Measurements from ENCODE around the gene HIBCH. TPM values are rescaled to one million over a fixed set of nuclear protein-coding genes. Genes with fewer than 3 reads are reported as not detected.
A peak's percentile ranks its signal among the peaks of the same experiment; 100 is the strongest.
"Not testable (repeated sequence)": the region's sequence is repeated elsewhere in the genome, so short reads cannot be mapped to it uniquely, and the experiment has no call there.

Gene HIBCH, protein sequence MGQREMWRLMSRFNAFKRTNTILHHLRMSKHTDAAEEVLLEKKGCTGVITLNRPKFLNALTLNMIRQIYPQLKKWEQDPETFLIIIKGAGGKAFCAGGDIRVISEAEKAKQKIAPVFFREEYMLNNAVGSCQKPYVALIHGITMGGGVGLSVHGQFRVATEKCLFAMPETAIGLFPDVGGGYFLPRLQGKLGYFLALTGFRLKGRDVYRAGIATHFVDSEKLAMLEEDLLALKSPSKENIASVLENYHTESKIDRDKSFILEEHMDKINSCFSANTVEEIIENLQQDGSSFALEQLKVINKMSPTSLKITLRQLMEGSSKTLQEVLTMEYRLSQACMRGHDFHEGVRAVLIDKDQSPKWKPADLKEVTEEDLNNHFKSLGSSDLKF
- total RNA-seq = 10 to 100 TPM; 30.2 to 32.0 TPM

GRCh38 chr2:190319555-190320498 is at the start of gene HIBCH:
Gene HIBCH (minus strand): TSS chr2:190319826. CDS start chr2:190319750, 76 bp downstream.
- Mint-ChIP-seq H3K9me3 (peaks cover 2 to 4% of the 10 kb centered on the region in 2 donors), H3K36me3 (peaks cover 17 to 30% of the 10 kb centered on the region in 2 donors), H3K27ac (peak within 1 kb of the TSS; percentile 94 to 99)
- DNase-seq (ENCODE audit: low spot score in 2 of 2) (peak; percentile 87 to 93), ATAC-seq (peak; percentile 93 to 94)

DNA sequence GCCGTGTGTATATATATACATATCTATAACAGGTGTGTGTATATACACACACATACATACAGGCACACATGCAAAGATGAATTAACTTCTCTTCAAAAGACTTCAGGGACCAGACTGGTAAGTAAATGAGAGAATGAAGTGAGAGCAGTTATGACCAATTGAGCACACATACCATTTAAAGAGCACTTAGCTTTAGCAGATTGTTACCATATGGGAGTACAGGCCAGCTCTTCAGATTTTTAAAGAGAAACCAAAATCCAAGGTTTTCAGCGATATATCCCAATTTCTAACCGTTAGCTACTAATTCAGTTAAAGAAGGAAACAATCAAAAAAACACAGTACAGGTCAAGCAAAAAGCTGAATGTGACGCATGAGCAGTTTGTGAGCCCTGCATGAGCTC is 47.5 kb upstream of the HIBCH start:
- ATAC-seq (no peak), DNase-seq (ENCODE audit: low spot score in 2 of 2) (no peak)
- Mint-ChIP-seq H3K9me3 (no peaks in the 10 kb centered on the region), H3K27ac (no peak overlapping the region), H3K36me3 (no peaks in the 10 kb centered on the region)

DNA sequence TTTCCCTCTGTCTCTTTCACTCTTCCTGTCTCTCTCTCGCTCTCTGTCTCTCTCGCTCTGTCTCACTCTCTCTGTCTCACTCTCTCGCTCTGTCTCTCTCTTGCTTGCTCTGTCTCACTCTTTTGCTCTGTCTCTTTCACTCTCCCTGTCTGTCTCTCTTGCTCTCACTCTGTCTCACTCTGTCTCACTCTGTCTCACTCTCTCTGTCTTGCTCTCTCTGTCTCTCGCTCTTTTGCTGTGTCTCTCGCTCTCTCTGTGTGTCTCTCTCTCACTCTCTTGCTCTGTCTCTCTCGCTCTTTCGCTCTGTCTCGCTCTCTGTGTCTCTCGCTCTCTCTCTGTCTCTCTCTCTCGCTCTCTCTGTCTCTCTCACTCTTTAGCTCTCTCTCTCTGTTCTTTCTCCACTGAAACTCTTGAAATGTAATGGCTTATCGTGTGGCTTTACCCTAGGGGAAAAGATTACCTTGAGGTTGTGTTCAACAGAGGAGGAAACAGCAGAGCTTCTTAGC is 46.7 kb upstream of the HIBCH start:
- Mint-ChIP-seq H3K27ac (no peak overlapping the region), H3K9me3 (no peaks in the 10 kb centered on the region), H3K36me3 (no peaks in the 10 kb centered on the region)
- DNase-seq (ENCODE audit: low spot score in 2 of 2) = no peak
- no peak for ATAC-seq

GRCh38 chr2:190365499-190366204 is 46.0 kb upstream of the HIBCH start:
- H3K27ac Mint-ChIP-seq = no peak overlapping the region
- no peaks in the 10 kb centered on the region for H3K9me3 Mint-ChIP-seq
- DNase-seq (ENCODE audit: low spot score in 2 of 2) (no peak), ATAC-seq (no peak)
- no peaks in the 10 kb centered on the region for H3K36me3 Mint-ChIP-seq

DNA sequence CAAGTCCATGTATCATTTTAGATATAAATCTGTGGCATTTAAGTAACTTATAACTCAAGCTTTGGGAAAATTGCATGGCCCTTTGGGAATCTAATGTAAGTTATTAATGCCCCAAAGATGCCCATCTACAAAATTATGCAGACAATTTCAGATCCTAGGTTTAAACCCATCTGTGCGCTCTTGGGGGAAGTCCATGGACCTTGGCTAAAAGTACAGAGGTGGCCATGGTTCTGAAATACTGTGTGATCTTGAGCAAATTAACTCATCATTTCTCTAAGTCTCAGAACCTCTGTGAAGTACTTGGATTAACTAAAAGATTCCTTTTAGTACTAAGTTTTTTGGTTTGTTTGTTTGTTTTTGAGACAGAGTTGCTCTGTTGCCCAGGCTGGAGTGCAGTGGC is 43.3 kb upstream of the HIBCH start:
- no peaks in the 10 kb centered on the region for H3K9me3 Mint-ChIP-seq

DNA sequence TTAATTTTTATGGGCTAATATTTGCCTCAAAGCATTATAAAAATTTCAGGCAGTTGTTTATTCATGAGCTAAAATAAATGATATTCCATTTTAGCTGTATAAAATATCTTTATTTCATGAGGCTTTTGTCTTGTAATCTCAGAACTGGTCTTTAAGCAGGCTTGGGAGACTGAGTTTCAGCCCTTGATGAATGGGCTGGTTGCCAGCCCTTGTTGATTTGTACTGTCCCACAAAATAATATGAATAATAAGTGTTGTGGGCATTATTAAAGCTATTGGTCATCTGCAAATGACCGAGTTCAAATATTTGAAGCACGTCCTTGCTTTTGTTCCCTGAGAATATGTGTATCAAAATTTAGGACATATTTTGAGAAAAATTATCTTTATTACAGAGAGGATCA is 41.9 kb upstream of the HIBCH start:
- H3K9me3 Mint-ChIP-seq = no peaks in the 10 kb centered on the region
- no peaks in the 10 kb centered on the region for H3K36me3 Mint-ChIP-seq
- DNase-seq (ENCODE audit: low spot score in 2 of 2) (no peak), ATAC-seq (no peak)
- no peak overlapping the region for H3K27ac Mint-ChIP-seq

More for the DNA sequence above, 43.3 kb upstream of the HIBCH start:
- no peak for ATAC-seq
- Mint-ChIP-seq H3K36me3 (no peaks in the 10 kb centered on the region), H3K27ac (no peak overlapping the region)
- DNase-seq (ENCODE audit: low spot score in 2 of 2) = no peak

DNA sequence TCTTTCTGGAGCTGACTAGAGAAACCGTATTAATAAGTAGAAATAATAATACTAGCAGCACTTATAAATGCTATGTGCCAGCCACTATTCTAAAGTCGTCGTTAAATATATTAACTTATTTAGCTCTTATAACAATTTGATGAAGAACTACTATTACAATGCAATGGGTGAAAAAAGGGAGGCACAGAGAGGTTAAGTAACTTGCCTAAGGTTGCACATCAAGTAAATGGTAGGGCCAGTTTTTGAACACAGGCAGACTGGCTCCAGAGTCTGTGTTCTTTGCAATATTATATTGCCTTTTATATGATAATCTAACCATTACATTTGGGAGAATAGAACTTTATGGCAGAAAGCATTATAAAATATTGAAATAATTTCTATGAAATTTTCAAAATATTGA is 41.3 kb upstream of the HIBCH start:
- H3K9me3 Mint-ChIP-seq = no peaks in the 10 kb centered on the region
- H3K27ac Mint-ChIP-seq = no peak overlapping the region
- no peak for DNase-seq (ENCODE audit: low spot score in 2 of 2)
- H3K36me3 Mint-ChIP-seq = no peaks in the 10 kb centered on the region
- ATAC-seq = no peak

DNA sequence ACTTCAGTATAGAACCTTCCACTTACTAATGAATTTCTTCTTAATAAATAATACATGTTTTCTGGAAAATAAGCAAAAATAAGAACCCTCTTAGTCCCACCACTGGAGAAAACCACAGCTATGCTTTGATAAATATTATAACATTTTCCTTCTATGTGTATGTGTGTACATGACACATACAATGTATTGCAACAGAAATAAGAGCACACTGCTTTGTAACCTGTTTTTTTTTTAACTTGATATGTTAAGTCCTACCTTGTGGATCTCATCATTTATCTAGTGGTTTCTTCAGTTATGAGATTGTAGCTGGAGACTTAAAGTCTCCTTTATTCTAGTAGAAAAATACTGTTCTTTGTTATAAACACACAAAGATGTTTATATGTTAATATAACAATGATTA is 40.9 kb upstream of the HIBCH start:
- ATAC-seq (no peak), DNase-seq (ENCODE audit: low spot score in 2 of 2) (no peak)
- Mint-ChIP-seq H3K27ac (peak overlapping the region in 1 of 2 donors; percentile 85), H3K9me3 (no peaks in the 10 kb centered on the region), H3K36me3 (no peaks in the 10 kb centered on the region)

GRCh38 chr2:190358655-190359448 is 39.2 kb upstream of the HIBCH start:
- not testable (repeated sequence) for DNase-seq (ENCODE audit: low spot score in 2 of 2); ATAC-seq; H3K36me3 Mint-ChIP-seq; H3K9me3 Mint-ChIP-seq
- peak overlapping the region in 1 of 2 donors; percentile 85 for H3K27ac Mint-ChIP-seq

DNA sequence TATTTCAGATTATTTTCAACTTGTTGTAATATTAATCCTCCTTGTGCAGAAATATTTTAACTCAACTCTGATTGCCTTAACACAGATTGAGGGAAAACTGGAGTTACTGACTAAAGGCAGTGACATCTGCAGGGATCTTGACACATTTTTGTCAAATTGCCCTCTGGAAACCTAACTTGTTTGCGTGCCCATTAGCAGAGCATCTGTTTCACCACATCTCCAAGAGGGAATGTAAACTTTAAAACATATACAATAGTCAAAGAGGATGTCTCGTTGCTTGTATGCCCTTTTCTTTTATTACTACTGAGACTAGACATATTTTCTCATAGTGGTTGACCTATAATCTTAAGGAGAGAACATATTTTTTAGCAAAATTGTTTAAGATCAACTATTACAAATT is 38.0 kb upstream of the HIBCH start:
- DNase-seq (ENCODE audit: low spot score in 2 of 2) (no peak), ATAC-seq (no peak)
- H3K27ac Mint-ChIP-seq = no peak overlapping the region
- H3K9me3 Mint-ChIP-seq = no peaks in the 10 kb centered on the region
- H3K36me3 Mint-ChIP-seq = no peaks in the 10 kb centered on the region

DNA sequence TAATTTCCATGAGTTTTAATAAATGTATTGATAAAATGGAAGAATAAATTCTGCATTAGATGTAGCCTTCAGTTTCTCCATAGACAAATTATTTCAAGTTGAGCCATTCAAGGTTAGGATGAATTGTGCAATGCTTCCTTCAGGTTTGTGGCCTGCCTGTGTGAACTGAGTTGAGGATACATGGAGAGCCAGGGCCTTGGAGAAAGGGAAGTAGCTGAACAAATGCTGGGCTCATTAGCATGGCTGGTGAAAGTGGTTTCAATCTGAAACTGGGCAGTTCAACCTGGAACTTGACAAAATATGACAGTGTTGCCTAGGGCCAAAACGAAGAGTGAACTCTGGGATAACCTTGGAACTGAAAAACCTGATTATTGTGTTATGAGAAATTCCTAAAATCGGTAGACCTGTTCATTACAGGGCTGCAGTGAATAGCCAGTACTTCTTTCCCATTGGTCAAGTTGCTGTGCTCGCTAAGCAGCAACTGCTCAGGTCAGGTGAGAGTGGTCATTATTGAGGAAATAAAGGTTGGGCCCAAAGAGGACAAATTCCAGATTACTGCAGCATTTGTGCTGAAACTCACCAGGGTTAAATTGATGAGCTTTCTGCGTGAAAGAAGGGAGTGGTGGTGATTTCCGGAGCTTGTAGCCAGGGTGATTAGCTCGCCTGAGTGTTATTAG is 36.5 kb upstream of the HIBCH start:
- no peaks in the 10 kb centered on the region for H3K9me3 Mint-ChIP-seq
- H3K27ac Mint-ChIP-seq = no peak overlapping the region
- H3K36me3 Mint-ChIP-seq = no peaks in the 10 kb centered on the region
- ATAC-seq = no peak
- no peak for DNase-seq (ENCODE audit: low spot score in 2 of 2)

- no peak for DNase-seq (ENCODE audit: low spot score in 2 of 2)
- Mint-ChIP-seq H3K36me3 (no peaks in the 10 kb centered on the region), H3K27ac (no peak overlapping the region), H3K9me3 (no peaks in the 10 kb centered on the region)
- ATAC-seq = no peak
These were observed 34.5 kb upstream of the HIBCH start for GRCh38 chr2:190354003-190354690.

DNA sequence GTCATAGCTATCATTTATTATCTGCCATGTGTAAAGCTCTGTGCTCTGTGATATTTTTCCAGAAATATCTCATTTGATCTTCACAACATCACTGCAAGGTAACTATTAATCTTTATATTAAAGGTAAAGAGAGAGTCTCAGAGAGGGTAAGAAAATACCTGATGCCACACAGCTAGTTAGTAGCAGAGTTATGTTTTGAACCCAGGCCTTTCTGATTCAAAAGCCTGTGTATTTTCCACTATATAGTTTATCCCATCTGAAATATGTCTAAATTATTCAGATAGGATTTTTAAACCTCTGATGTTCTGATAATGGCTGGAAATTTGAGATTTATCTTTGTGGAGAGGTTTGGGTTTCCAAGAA is 33.9 kb upstream of the HIBCH start:
- H3K36me3 Mint-ChIP-seq = no peaks in the 10 kb centered on the region
- ATAC-seq = no peak
- DNase-seq (ENCODE audit: low spot score in 2 of 2) = no peak
- no peak overlapping the region for H3K27ac Mint-ChIP-seq
- H3K9me3 Mint-ChIP-seq = no peaks in the 10 kb centered on the region

- no peaks in the 10 kb centered on the region for H3K36me3 Mint-ChIP-seq
- ATAC-seq (no peak), DNase-seq (ENCODE audit: low spot score in 2 of 2) (no peak)
- H3K27ac Mint-ChIP-seq = no peak overlapping the region
- H3K9me3 Mint-ChIP-seq = no peaks in the 10 kb centered on the region
These were observed 33.3 kb upstream of the HIBCH start for GRCh38 chr2:190352668-190353536.

Measured in activated naive CD4-positive, alpha-beta T cell treated with anti-CD3 and anti-CD28 coated beads, Interleukin-2, amount 50 U/mL, for 72 hours (primary cell).